GM06990 (cell line): ENCODE data around the gene PRM3.

Source experiments
- DNase-seq: peaks from one replicate; pipeline ENCODE4 v3.0.0-alpha.2; 2011; ENCODE audit not compliant: insufficient read length; ENCODE audit errors: extremely low read depth
- H3K27me3 ChIP-seq: replicated peaks from 2 replicates; pipeline ENCODE4 v1.6.0; 2011; ENCODE audit warnings: low read length; ENCODE audit not compliant: control insufficient read depth, insufficient read depth
- H3K36me3 ChIP-seq: 2 replicates; pipeline ENCODE4 v1.5.1; 2011; ENCODE audit warnings: low read length; ENCODE audit not compliant: control insufficient read depth, insufficient read depth
- H3K4me3 ChIP-seq: replicated peaks from 2 replicates; pipeline ENCODE4 v1.5.1; 2011; ENCODE audit warnings: low read depth, mild to moderate bottlenecking, control low read depth, low read length
- TF ChIP-seq, protein P1 (sequence below): IDR thresholded peaks from 2 replicates; pipeline ENCODE4 v1.5.1; 2011; ENCODE audit warnings: low read length, control low read depth, mild to moderate bottlenecking, inconsistent platforms; ENCODE audit not compliant: insufficient read depth, poor library complexity, severe bottlenecking

The PRM3 gene

DNA sequence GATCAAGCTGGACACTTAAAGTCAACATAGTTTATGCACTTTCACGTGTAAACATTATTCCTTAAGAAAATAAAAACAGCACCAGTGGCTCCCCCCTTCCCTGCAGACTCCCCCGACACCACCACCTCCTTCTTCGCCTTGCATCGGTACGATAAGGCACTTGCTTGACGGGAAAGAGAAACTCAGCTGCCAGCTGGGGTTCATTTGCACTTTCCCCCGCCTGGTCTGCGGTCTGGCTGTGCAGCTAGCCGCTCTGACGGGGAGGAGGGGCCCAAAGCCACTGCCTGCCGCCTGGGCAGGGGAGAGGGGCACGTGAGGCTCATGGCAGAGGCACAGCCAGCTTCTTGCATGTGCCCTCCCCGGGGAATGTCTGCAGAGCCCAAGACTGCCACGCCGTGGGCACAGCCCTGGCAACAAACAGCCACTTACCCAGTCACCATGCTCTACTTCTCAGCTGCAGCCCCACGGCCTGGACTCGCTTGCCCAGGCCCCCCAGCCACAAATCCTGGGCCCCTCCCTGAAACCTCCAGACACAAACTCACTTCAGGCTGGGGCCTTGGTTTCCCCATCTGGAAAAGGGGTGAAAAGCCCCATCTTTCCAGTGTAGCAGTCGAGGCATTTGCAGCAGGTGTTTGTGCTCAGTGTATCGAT, 24.2 kb upstream of the PRM3 start:
- TF ChIP-seq, protein P1, sequence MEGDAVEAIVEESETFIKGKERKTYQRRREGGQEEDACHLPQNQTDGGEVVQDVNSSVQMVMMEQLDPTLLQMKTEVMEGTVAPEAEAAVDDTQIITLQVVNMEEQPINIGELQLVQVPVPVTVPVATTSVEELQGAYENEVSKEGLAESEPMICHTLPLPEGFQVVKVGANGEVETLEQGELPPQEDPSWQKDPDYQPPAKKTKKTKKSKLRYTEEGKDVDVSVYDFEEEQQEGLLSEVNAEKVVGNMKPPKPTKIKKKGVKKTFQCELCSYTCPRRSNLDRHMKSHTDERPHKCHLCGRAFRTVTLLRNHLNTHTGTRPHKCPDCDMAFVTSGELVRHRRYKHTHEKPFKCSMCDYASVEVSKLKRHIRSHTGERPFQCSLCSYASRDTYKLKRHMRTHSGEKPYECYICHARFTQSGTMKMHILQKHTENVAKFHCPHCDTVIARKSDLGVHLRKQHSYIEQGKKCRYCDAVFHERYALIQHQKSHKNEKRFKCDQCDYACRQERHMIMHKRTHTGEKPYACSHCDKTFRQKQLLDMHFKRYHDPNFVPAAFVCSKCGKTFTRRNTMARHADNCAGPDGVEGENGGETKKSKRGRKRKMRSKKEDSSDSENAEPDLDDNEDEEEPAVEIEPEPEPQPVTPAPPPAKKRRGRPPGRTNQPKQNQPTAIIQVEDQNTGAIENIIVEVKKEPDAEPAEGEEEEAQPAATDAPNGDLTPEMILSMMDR = no peak
- Histone ChIP-seq H3K4me3 (0 out of 2 replicates have a peak overlapping the region, but pooled peaks have one; percentile 10), H3K36me3 (no peaks in the 10 kb centered on the region), H3K27me3 (no peaks in the 10 kb centered on the region)
- DNase-seq = peak; percentile 88

DNA sequence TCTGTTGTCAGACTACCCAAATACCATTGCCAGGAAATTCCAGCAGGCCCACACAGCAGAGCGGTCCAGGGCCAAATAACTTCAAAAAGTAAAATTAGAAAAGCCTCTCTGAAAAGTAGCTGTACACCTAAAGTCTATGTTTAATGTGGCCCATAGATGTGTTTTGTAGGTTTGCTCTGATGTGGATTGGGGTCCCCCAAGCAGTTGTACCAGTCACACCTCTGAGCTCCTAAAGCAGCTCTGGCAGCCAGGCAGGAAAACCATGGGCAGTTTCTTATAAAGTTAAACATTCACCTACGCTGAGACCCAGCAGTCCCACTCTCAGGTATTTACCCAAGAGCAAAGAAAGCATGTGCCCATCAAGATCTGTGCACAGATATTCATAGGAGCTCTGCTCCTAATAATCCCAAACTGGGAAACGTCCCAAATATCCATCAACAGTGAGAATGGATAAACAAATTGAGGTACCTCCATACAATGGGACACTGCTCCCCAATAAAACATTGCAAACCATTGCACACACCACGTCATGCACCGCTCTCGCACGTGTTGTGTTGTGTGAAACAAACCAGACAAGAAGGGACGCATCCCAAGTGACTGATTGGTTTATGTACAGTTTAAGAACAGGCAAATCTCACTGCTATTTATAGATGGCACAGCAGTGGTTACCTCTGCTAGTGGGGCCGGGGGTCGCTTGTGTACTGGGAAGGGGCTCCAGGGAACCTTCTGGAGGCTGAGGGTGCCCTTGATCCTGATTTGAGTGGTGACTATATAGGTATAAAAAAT, 23.5 kb upstream of the PRM3 start:
- Histone ChIP-seq H3K36me3 (no peaks in the 10 kb centered on the region), H3K27me3 (no peaks in the 10 kb centered on the region), H3K4me3 (no peak overlapping the region)
- TF ChIP-seq, protein P1 = no peak
- DNase-seq = no peak

DNA sequence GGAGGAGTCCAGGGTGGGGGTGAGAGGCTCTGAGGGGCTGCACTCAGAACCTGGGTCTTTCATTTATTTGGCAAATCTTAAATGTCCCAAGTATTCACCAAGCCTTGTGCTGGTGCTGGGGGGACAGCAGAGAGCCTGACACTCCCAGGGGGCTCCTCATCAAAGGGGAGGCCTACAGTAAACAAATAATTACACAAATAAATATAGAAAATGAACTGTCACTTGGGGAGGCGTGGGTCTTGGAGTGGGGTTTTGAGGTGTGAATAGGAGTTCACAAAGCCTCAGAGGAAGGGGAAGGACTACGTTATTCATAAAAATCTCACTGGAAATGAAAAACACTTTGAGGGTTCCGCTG, 22.9 kb upstream of the PRM3 start:
- Histone ChIP-seq H3K4me3 (no peak overlapping the region), H3K36me3 (no peaks in the 10 kb centered on the region), H3K27me3 (no peaks in the 10 kb centered on the region)
- DNase-seq = no peak
- TF ChIP-seq, protein P1 = no peak

DNA sequence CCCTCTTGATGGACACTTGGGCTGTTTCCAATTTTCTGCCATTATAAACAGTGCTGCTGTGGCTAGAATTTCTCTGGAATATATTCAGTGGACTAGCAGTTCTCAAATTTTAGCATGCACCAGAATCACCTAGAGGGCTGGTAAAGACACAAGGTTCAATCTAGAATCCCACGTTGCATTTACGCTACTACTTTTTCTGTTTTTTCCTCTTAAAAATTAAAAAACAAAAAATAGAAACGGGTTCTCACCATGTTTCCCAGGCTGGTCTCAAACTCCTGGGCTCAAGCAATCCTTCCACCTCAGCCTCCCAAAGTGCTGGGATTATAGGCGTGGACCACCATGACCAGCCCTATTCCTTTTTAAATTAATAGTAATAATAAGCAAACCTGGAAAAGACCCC, 22.2 kb upstream of the PRM3 start:
- DNase-seq = no peak
- TF ChIP-seq, protein P1 = no peak
- no peak overlapping the region for H3K4me3 ChIP-seq
- H3K36me3 ChIP-seq = no peaks in the 10 kb centered on the region
- H3K27me3 ChIP-seq = no peaks in the 10 kb centered on the region

DNA sequence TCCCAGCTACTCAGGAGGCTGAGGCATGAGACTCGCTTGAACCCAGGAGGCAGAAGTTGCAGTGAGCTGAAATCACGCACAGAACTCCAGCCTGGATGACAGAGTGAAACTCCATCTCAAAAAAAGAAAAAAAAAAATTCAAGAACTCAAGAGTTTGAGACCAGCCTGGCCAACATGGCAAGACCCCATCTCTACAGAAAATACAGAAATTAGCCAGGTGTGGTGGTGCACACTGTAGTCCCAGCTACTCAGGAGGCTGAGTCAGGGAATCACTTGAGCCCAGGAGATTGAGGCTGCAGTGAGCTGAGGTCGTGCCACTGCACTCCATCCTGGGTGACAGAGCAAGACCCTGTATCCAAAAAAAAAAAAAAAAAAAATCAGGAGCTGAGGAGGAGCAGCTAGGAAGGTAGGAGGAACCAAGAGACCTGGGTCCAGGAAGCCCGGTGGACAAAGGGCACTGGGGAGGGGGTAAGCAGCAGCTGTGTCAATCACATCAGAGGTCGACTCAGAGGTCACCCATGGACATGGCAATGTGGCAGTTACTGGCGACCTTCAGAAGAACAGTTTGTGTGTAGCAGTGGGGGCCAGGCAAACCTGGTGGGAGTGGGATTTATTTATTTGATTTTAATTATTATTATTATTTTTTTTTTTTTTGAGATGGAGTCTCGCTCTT, 18.8 kb upstream of the PRM3 start:
- DNase-seq = no peak
- no peaks in the 10 kb centered on the region for H3K27me3 ChIP-seq
- TF ChIP-seq, protein P1 = no peak
- H3K4me3 ChIP-seq = no peak overlapping the region
- H3K36me3 ChIP-seq = no peaks in the 10 kb centered on the region
